GM08714 (cell line): ENCODE data around the gene CR1.

Experiments
- H3K4me3 ChIP-seq: fragments of 200-500 bp; sonication (Bioruptor generic); 2 replicates; pipeline ENCODE4 v1.5.1; 2014; ENCODE audit warnings: mild to moderate bottlenecking, low read length, inconsistent platforms
- ZNF274 ChIP-seq: IDR thresholded peaks from 2 replicates; pipeline ENCODE4 v1.6.1; 2012; ENCODE audit warnings: mild to moderate bottlenecking, low read depth, low read length

The CR1 gene

DNA sequence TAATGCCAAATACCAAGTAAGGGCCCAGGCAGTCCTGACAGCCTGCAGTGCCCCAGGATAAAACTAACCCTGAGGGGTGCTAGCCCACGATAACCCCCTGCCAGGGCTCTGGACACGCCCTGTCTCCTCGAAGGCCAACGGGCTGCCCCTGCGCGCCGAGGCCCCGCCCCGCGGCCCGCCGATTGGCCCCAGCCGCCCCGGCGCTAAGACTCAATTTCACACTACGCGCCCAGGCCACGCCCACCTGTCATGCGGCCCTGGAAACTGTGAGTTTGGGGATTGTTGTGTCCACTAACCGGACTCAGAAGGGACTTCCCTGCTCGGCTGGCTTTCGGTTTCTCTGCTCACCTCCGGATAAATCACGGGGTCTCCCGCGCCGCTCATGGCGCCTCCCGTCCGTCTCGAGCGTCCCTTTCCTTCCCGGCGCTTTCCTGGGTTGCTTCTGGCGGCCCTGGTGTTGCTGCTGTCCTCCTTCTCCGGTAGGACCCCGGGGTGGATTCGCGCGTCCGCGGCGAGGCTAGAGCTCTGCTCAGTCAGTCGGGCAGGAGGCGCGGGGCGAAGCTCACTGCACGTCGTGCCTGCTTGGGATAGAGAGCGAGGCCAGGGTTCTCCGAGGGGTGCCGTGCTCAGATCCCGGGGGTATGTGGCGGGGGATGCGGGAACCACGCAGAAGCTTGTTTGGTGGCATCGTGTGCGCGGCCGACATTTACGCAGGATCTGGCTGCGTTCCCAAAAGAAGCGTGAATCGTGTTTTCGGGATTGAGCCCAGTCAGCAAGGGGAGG lies 149.1 kb downstream of the CR1 start, which contains the start of gene CR1L:
TSS of gene CR1L (plus strand) at position 282 of the 783 bp plus-strand sequence. CDS start at position 383, 101 bp downstream.
- H3K4me3 ChIP-seq, result peak within 1 kb of the TSS; percentile 61
- TF ChIP-seq ZNF274, result no peak

DNA sequence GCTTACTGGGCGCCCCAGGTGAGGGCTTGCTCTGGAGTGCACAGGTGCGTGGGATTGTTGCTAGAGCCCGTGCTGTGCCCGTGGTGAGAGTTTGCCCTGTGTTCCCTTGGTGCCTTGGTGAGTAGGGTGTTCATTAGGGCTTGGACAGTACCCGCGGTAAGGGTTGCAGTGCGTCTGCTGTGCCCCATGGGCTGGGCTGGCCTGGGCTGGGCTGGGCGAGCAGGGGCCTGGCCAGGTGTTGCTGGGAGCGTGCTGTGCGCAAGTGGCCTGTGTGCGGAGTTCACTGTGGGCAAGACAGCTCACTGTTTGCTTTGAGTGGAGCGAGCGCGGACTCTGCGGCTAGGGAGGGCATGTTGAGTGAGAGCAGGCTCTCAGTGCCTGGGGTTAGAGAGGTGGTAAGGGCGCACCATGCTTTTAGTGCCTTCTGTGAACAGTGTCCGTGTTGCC lies 149.7 kb downstream of the CR1 start:
- H3K4me3 ChIP-seq, result no peak overlapping the region
- no peak for TF ChIP-seq ZNF274

GRCh38 chr1:207646171-207646570 lies 150.2 kb downstream of the CR1 start:
- TF ChIP-seq ZNF274, result no peak

DNA sequence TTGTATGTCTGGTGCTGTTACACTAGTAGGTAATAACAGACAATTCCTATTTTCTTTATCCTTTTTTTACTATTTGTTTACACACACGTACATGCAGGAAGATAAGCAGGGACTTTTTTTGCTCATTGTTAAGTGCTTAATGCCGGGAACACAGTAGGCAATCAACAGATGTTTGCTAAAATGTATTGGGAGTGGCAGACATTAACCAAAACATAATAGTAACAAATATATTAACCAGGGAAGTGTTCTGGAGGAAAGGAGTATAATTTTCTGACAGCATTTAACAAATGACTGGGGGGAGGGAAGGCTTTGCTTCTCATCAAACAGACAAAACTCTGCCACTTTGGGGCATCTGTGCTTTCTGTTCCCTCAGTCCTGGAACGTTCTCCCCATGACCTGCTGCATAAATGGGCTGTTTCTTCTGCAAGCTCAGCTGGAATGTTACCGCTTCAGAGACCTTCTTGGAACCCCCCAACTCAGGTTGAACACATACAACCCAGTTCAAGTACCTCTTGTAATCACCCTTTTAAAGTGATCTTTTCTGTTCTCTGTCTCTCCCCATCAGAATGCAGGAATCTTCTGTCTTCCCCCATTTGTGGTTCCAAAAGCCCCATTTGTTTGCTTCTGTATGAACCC lies 151.1 kb downstream of the CR1 start:
- TF ChIP-seq ZNF274, result no peak
- H3K4me3 ChIP-seq, result no peak overlapping the region

More at GRCh38 chr1:207646171-207646570, 150.2 kb downstream of the CR1 start:
- H3K4me3 ChIP-seq, result no peak overlapping the region

DNA sequence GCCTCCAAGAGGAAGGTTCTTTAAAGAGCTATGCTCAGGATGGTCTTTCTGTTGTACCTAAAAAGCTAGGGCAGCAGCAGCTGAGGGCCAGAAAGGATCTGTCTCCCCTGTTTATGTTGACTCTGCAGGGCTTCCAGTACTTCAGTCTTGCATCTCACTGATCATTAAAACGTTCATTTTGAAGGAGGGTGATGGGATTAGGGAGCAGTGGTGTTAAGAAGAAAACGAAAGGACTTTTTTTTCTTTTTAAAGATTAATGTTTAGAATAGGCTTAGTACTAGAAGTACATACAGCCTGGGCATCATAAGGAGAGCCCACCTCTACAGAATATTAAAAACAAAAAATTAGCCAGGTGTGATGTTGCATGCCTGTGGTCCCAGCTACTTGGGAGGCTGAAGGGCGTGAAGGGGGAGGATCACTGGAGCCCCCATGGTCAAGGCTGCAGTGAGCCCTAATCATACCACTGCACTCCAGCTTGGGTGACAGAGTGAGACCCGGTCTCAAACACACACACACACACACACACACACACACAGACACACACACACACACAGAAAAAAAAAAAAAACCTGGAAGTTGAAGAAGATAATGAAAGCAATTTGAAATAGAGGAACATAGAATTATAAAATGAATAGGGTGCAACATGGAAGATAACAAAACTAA lies 151.8 kb downstream of the CR1 start:
- no peak for TF ChIP-seq ZNF274

DNA sequence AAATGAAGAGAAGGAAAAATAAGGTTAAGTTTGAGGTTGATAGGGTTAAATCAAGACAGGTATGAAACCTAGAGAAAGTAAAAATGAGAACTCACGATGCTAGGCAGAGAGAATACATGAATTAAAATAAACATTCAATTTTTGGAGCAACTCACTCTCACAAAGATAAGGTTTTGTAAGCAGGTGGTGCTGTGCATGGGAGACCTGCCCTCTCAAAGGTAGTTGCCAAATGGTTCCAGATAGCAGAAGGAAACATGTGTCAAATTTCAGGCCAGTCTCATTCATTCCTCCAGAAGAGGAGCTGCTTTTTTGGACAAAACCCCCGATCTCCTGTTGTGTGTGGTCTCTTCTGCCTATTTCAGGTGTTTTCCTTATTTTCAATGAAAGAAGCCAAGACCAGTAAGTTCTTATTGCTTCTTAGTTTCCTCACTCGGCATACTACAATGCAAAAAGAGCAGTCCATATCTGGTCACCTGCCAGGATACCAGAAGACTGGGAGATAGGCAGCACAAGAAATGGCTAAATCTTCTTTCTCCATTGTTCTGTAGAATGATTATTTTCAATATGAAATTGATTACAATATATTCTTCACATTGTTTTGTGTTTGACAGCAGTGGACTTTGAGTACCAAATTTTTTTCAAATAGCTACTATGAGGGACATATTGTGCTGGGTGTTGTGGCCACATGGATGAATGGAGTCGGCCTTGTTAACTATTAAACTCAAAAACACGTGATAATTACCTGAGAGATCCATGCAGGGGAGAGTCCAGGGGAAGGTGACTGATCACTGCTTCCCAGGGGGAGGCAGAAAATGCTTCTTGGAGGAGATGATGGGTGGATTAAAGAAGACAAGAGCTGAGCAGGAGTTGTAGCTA lies 152.6 kb downstream of the CR1 start:
- H3K4me3 ChIP-seq, result no peak overlapping the region
- no peak for TF ChIP-seq ZNF274

More for the DNA sequence above, 151.8 kb downstream of the CR1 start:
- no peak overlapping the region for H3K4me3 ChIP-seq

DNA sequence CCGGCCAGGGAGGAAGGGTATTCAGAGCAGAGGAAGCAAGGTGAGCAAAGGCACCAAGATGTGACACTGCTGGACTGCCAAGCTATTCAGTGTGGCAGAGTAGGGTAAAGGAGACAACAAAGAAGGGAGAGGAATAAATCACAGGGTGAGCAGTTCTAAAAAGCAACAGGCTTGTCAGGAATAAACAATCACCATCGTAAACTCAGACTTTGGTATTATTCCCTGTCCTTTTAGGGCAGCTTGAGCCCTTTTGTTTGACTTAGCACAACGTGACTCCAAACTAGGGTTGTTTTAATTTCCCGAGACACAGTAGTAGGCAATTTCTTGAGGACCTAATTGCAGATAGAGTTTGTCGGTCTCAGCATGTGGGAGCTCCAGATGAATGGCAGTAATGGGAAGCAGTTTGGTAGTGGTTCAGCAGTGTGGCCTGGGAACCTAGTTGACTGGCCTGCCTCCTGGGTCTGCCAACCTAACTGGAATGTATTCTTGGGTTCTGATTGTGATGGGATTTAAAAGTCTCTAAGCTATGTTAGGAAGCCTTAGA lies 153.3 kb downstream of the CR1 start:
- no peak overlapping the region for H3K4me3 ChIP-seq
- no peak for TF ChIP-seq ZNF274

- H3K4me3 ChIP-seq, result no peak overlapping the region
Measured at GRCh38 chr1:207649865-207650580, 154.1 kb downstream of the CR1 start.

GRCh38 chr1:207651583-207651982 lies 155.6 kb downstream of the CR1 start:
- no peak overlapping the region for H3K4me3 ChIP-seq
- no peak for TF ChIP-seq ZNF274

More at GRCh38 chr1:207649865-207650580, 154.1 kb downstream of the CR1 start:
- TF ChIP-seq ZNF274, result no peak

GRCh38 chr1:207654320-207654719 lies 158.4 kb downstream of the CR1 start:
- no peak overlapping the region for H3K4me3 ChIP-seq
- TF ChIP-seq ZNF274, result no peak

- H3K4me3 ChIP-seq, result no peak overlapping the region
- TF ChIP-seq ZNF274, result no peak
Measured at GRCh38 chr1:207658408-207658807, 162.5 kb downstream of the CR1 start.

GRCh38 chr1:207658904-207659485 lies 163.0 kb downstream of the CR1 start:
- no peak for TF ChIP-seq ZNF274
- no peak overlapping the region for H3K4me3 ChIP-seq
